DND-41 (cell line): ENCODE data around the gene MYL6.
"Not testable (repeated sequence)": the region's sequence is repeated elsewhere in the genome, so short reads cannot be mapped to it uniquely, and the experiment has no call there.

Experiments used
- ATAC-seq: fragments of 200-7000 bp; cut with Tn5 transposase; 3 replicates; pipeline ENCODE4 v1.9.1; 2021; ENCODE audit warnings: low read depth; ENCODE audit not compliant: insufficient read depth
- DNase-seq: peaks from one replicate; pipeline ENCODE4 v3.0.0-alpha.2; 2020
- H2AFZ ChIP-seq: 2 replicates; pipeline ENCODE4 v1.6.0; 2012; ENCODE audit warnings: low read depth, low read length
- H3K27ac ChIP-seq: 2 replicates; pipeline ENCODE4 v1.5.1; 2012; ENCODE audit warnings: low read length, inconsistent platforms
- H3K27me3 ChIP-seq: fragments of 200-600 bp; sonication (generic); 2 replicates; pipeline ENCODE4 v1.6.0; 2012; ENCODE audit warnings: low read length, mild to moderate bottlenecking, inconsistent platforms; ENCODE audit not compliant: insufficient read depth, poor library complexity
- H3K36me3 ChIP-seq: 2 replicates; pipeline ENCODE4 v1.5.1; 2012; ENCODE audit warnings: low read length, inconsistent platforms; ENCODE audit not compliant: insufficient read depth
- H3K4me1 ChIP-seq: 2 replicates; pipeline ENCODE4 v1.5.1; 2012; ENCODE audit warnings: mild to moderate bottlenecking, low read length; ENCODE audit not compliant: insufficient read depth
- H3K4me2 ChIP-seq: 2 replicates; pipeline ENCODE4 v1.6.0; 2012; ENCODE audit warnings: mild to moderate bottlenecking, moderate library complexity, low read length, inconsistent platforms; ENCODE audit not compliant: insufficient read depth
- H3K4me3 ChIP-seq, 2 experiments: fragments of 200-600 bp in 1 of 2; shearing (Covaris generic) in 1 of 2; 2 replicates each; pipeline ENCODE4 v1.5.1; 2012 to 2016; ENCODE audit warnings: inconsistent platforms in 2 of 2, low read length in 2 of 2, mild to moderate bottlenecking in 2 of 2, low read depth in 1 of 2, moderate library complexity in 1 of 2
- H3K79me2 ChIP-seq: 2 replicates; pipeline ENCODE4 v1.6.0; 2012; ENCODE audit warnings: low read length, inconsistent platforms; ENCODE audit not compliant: insufficient read depth
- H3K9ac ChIP-seq: 2 replicates; pipeline ENCODE4 v1.6.0; 2012; ENCODE audit warnings: low read depth, mild to moderate bottlenecking, inconsistent platforms, low read length, moderate library complexity
- H3K9me3 ChIP-seq: 2 replicates; pipeline ENCODE4 v1.5.1; 2012; ENCODE audit warnings: low read length, moderate library complexity, mild to moderate bottlenecking, inconsistent platforms; ENCODE audit not compliant: insufficient read depth, severe bottlenecking
- H4K20me1 ChIP-seq: 2 replicates; pipeline ENCODE4 v1.6.0; 2012; ENCODE audit warnings: low read length; ENCODE audit not compliant: insufficient read depth
- EZH2 ChIP-seq: IDR thresholded peaks from 3 replicates; pipeline ENCODE4 v1.6.1; 2012; ENCODE audit warnings: borderline replicate concordance, low read depth, mild to moderate bottlenecking, moderate library complexity, low read length, inconsistent platforms; ENCODE audit not compliant: severe bottlenecking
- TF ChIP-seq, protein P1 (sequence below): IDR thresholded peaks from 2 replicates; pipeline ENCODE4 v1.5.1; 2012; ENCODE audit warnings: borderline replicate concordance, low read length, moderate library complexity, mild to moderate bottlenecking; ENCODE audit not compliant: poor library complexity, severe bottlenecking; ENCODE audit errors: extremely low read depth

Gene MYL6

DNA sequence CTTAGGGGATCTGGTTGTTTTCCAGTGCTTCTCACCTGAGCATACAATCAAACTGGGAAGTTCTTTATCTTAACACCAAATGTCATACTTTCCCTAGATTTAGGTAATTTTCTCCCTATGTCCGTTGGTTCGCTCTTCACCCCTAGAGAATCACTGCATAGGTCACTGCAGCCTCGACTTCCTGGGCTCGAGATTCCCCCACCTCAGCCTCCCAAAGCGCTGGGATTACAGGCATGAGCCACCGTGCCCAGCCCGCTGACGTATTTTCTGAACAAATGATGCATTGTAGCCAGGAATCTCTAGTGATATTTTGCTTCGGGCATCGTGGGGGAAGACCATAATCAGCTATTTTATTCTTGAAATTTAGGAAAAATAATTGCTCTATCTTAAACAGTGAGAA, 42.8 kb upstream of the MYL6 start:
- Histone ChIP-seq H3K9me3 (no peaks in the 10 kb centered on the region), H3K79me2 (peaks cover 34% of the 10 kb centered on the region), H3K4me1 (peaks cover 37% of the 10 kb centered on the region), H3K4me3 (peak overlapping the region in 1 of 2 experiments; percentile 68; a peak in 2 of 4 replicates), H4K20me1 (0 out of 2 replicates have a peak, but pooled peaks cover 2% of the 10 kb centered on the region), H3K27me3 (no peaks in the 10 kb centered on the region), H3K36me3 (peaks cover 57% of the 10 kb centered on the region), H3K27ac (peak overlapping the region; percentile 91), H3K9ac (peak overlapping the region; percentile 78), H3K4me2 (peak overlapping the region; percentile 97), H2AFZ (peak overlapping the region; percentile 90)
- TF ChIP-seq, protein P1, sequence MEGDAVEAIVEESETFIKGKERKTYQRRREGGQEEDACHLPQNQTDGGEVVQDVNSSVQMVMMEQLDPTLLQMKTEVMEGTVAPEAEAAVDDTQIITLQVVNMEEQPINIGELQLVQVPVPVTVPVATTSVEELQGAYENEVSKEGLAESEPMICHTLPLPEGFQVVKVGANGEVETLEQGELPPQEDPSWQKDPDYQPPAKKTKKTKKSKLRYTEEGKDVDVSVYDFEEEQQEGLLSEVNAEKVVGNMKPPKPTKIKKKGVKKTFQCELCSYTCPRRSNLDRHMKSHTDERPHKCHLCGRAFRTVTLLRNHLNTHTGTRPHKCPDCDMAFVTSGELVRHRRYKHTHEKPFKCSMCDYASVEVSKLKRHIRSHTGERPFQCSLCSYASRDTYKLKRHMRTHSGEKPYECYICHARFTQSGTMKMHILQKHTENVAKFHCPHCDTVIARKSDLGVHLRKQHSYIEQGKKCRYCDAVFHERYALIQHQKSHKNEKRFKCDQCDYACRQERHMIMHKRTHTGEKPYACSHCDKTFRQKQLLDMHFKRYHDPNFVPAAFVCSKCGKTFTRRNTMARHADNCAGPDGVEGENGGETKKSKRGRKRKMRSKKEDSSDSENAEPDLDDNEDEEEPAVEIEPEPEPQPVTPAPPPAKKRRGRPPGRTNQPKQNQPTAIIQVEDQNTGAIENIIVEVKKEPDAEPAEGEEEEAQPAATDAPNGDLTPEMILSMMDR = no peak
- no peak for TF ChIP-seq EZH2
- DNase-seq = no peak
- ATAC-seq = no peak

DNA sequence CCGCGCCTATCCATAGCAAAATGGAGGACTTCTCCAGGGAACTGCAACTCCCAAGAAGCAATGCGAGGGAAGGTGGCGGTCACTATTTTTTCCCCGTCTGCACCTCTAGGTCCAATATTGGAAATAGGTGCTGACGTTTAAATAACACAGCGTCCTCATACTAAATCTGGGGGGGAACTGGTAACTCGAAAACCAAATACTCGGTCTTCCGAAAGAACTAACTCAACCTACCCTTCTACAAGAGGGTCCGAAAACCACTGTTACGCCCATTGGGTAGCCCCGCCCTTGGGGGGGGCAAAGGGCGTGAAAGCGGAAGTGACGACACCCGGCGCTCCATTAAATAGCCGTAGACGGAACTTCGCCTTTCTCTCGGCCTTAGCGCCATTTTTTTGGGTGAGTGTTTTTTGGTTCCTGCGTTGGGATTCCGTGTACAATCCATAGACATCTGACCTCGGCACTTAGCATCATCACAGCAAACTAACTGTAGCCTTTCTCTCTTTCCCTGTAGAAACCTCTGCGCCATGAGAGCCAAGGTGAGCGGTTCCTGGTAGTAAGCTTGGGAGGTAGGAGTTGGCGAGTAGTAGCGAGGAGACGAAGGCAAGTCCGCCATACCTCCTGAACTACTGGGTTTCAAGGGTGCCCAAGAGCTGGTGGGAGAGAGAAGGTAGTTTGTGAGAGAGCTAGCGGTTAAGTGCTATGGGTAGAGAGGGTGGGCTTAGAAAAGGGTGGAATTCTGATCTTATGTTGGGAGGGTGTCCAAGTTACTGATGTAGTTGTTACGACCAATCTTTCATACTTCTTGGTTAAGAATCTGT, 41.7 kb upstream of the MYL6 start, which contains the start of gene RPL41:
Gene RPL41 (plus strand): TSS at position 367 of the 815 bp plus-strand sequence.
- peaks cover 38% of the 10 kb centered on the region for H3K4me1 ChIP-seq
- peak within 1 kb of the TSS; percentile 91 for H3K27ac ChIP-seq
- H3K4me3 ChIP-seq = peak within 1 kb of the TSS; percentile 57 to 68
- peak within 1 kb of the TSS; percentile 90 for H2AFZ ChIP-seq
- H3K9ac ChIP-seq = peak within 1 kb of the TSS; percentile 78
- 0 out of 2 replicates have a peak, but pooled peaks cover 2% of the 10 kb centered on the region for H4K20me1 ChIP-seq
- H3K79me2 ChIP-seq = peaks cover 46% of the 10 kb centered on the region
- H3K36me3 ChIP-seq = peaks cover 57% of the 10 kb centered on the region
- no peaks in the 10 kb centered on the region for H3K9me3 ChIP-seq
- TF ChIP-seq, protein P1 = no peak
- TF ChIP-seq EZH2 = no peak
- H3K27me3 ChIP-seq = no peaks in the 10 kb centered on the region
- DNase-seq = peak; percentile 95
- ATAC-seq = peak; percentile 52
- peak within 1 kb of the TSS; percentile 97 for H3K4me2 ChIP-seq

DNA sequence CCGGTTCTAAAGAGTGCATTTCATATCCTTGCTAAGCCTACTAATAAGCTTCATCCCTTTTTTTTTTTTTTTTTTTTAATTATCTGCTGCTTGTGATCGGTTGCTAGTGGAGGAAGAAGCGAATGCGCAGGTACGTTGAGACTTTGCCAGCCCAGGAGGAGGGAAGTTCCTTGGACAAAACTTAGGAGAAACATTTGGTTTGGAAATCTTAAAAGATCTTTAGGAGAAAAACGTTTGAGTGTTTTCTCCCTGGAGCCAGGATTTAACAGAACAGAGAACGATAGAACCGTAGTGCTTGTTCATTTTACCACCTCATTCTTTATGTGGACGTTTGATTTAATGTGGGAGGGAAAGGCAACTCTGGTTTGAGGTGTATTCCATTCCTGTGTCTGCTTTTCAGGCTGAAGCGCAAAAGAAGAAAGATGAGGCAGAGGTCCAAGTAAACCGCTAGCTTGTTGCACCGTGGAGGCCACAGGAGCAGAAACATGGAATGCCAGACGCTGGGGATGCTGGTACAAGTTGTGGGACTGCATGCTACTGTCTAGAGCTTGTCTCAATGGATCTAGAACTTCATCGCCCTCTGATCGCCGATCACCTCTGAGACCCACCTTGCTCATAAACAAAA, 41.0 kb upstream of the MYL6 start:
- H3K36me3 ChIP-seq = peaks cover 59% of the 10 kb centered on the region

More for the DNA sequence above, 41.0 kb upstream of the MYL6 start:
- Histone ChIP-seq H3K4me2 (peak overlapping the region; percentile 97), H3K79me2 (peaks cover 53% of the 10 kb centered on the region), H3K27ac (peak overlapping the region; percentile 91), H3K4me3 (peak overlapping the region; percentile 57 to 79), H3K4me1 (peaks cover 38% of the 10 kb centered on the region), H3K9ac (peak overlapping the region; percentile 78)
- H2AFZ ChIP-seq, ATAC-seq, DNase-seq, H4K20me1 ChIP-seq, H3K9me3 ChIP-seq, H3K27me3 ChIP-seq: not testable (repeated sequence)
